Measurements from ENCODE around the gene PLCH2.

Gene PLCH2

DNA sequence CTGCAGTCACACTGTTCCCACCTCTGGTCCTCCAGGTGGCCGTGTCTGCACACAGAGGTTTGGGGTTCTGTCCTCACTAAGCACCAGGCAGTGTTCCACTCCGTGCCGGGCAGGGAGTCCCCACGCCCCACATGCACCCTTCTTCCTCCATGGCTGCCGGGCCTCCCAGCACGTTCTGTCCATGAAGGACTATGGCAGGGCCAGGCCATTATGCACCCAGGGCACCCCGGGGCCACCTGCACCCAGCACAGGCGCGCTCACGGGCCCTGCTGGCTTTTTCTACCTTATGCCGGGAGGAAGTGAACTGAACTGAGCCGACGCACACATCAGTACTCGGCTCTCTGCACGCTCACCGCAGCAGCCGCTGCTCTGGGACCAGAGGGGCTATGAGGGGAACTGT is 40.0 kb downstream of the PLCH2 start:
- no peak for DNase-seq

DNA sequence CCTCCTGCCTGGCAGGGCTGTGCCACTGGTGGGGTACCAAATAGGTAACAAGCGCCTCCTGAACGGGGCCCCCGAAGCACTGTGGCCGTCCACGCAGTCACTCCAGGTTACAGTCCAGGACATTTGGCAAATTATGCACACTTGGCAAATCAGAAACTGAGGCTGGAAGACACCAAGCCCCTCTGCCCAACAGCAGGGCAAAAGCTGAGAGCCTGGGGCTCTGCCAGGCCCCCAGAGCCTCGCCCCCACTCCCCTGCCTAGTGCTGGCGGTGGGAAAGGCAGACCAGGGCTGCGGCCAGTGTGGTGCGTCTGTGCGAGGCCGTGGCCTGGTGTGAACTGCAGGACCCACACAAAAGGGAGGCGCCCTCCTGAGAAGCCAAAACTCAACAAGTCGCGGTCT is 40.9 kb downstream of the PLCH2 start:
- no peak for DNase-seq

DNA sequence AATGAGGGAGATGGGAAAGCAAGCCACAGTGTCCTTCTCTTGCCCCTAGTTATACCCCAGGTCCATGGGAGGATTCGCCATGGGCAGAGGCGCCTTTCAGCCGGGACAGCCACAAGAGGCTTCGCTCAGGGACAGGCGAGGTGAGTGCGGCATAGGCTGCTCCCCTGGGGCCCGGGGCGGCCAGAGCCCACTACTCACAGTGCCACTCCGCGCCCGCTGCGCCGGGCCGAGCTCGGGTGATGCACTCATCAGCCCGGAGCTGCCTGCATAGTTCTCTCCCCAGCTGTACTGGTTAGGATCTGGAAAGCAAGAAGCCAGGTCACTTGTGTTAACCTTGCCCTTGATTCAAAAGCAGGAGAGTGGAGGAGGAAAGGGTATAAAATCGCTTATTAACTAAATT is 41.9 kb downstream of the PLCH2 start:
- no peak for DNase-seq

DNA sequence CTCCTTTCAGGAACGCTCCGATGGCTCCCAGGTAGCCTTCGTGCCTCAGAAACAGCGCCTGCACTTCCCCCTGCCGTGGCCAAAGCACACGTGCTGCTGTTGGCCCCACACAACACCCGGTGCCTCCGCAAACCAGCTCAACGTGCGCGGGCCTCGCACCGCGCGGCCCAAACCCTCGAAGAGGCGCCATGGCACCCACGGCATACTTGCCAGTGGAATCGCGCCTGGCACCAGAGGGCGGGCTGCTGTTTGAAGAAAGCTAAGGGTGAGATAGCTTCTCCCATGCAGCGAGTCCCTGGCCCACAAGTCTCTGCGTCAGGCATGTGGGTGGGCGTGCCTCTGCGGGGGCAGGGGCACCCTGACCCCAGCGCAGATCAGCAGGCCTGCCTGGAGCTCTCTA is 42.4 kb downstream of the PLCH2 start:
- no peak for DNase-seq

DNA sequence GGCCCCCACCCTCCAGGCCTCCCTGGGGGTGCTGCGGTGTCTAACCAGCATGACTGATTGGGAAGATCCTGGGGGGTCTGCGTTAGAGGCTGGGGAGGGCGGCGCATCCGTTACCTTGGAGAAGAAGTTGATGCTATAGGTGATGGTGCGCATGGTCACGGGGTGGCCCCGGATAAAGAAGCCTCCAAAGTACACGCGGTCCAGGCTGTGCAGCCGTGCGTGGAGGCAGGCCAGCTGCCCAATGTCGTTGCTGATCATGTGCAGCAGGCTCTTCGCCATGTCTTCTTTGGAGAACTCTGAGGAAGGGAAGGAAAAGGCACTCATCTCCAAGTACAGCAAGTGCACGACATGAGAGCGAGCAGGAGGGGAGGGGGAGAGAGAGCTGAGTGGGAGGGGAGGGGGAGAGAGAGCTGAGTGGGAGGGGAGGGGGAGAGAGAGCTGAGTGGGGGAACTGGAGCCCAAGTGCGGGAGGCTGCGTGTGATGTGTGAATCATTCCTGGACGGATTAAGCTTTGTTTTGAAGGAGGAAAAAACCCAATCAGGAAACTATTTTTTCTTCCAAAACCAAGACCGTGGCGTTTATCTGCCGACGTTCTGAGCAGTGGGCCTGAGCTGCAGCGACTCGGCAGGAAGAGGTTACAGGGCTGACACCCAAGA is 43.1 kb downstream of the PLCH2 start:
- DNase-seq: no peak

DNA sequence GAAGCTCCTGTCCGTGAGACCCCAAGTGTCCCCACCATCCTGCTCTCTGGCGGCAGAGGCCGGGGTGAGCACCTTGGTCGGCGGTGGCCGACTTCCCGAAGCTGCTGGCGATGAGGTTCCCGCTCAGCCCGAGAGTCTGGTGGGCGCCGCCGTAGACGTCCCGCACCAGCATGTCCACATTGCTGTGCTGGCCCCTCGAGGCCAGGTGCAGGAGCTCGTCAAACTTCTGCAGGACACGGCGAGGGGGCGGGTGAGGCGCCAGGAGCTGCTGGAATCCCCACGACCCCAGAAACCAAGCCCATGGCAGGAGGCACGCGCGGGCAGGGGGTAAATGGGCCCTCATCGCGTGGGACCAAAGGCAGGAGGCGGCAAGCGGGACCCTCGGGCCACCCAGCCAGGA is 43.6 kb downstream of the PLCH2 start:
- no peak for DNase-seq

DNA sequence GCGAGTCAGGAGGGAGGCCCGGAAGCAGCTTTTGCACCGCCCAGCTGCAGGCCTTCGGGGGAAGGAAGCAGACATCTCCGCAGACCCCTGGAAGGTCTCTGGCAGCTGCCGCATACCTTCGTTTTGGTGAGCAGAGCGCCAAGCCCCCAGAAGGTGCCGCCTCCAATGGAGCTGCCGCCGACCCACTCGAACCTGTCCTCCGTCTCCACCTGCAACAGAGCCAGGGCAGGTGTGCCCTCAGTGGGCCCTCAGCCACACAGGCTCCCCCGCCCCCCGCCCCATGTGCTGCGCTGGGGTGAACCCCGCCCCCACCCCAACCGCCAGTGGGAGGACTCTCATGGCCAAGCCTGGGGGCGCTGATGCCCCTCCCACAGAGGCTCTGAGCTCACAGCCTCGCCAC is 44.1 kb downstream of the PLCH2 start:
- DNase-seq: no peak

DNA sequence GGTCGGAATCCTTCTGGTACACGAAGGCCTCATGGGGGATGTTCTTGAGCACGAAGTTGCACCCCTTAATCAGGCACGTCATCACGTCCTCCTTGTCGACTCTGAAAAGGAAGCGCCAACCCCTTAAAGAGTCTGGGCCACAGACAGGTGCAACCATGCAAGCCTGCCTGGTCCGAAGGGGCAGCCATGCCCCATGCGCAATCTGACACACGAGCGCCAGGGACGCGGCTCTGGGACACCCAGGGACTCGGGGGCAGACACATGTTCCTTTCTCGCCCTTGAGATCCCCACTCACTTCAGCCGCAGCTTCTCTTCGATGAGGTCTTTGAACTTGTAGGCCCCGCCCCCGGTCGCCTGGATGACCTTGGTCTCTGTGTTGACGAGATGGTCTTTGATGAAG is 44.7 kb downstream of the PLCH2 start:
- DNase-seq: no peak

DNA sequence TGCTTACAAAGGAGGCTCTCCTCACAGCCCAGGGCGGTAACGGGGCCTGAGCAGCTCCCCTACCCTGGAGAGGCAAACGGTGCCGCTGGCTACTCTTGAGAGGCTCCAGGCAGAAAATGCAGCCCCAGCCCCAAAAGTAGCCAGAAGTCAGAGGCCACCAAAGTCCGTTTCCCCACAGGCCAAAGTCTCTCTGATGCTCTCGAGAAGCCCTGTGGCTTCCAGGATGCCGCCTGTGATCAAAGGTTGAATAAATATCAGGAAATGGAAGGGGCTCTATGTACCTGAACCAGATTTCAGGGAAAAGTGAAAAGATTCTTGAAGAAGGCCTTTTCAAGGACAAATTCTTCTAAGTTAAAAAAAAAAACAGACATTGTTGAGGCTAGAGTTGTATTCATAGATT is 46.1 kb downstream of the PLCH2 start:
- no peak for DNase-seq

DNA sequence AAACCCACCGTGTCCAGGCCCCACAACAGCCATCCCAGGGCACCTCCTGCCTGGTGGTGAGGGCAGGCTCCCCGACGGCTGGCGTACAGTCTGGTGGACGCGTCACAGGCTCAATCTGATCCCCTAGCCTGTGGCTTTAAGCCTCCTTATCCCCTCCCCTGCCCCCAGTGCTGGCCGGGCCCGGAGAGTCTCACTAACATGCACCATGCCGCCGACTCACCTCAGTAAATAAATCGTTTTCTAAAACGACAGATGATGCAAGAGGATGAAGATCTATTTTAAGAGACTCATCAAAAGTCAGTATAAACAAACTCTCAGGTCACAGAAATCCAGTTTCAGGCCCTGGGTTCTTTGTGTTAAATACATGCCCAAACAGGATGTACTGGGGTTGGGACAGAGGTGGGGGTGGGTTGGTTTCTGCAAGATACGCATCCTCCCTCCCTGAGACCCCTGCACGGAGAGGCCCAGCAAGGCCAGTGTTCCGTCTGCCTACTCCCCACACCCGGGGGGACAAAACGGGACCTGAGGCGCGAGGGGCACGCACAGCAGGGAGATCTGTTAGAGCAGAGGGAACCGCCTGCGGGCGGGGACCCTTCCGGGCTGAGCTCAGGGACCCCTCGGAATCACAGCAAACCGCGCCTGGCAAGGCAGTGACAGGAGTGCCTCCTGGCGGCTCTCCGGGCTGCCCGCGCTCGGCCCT is 47.3 kb downstream of the PLCH2 start:
- DNase-seq: no peak

DNA sequence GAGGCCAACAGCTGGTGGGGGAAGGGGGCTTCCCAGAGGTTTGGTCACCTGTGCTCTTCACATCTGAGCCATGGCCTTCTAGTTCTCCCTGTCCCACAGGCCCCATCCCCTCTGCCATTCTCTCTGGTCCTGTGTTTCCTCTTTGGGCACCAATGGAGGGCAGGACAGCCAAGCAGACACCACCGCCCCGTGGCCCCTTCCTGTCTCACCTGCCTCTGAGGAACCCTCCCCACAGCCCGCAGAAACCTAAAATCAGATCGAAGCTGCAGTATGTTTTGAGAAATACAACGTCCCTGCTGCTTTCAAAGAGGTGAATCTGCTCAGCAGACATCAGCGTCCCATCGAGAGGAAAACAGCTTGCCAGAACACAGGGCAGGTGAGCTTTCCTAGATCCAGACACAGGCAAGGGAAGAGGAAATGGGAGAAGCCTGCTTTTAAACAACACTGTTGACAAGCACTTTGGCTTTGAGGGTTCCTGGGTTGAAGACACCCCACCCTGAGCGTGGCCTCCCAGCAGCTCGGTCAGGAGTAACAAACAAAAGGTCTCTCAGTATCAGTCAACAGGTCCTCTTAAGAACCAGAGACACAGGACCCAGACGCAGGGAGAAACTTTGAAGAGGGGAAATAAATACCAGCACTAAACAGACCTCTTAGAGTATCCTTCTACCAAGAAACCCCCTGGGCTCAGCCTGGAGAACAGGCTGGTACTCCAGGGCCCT is 48.0 kb downstream of the PLCH2 start:
- peak; percentile 37 for DNase-seq

DNA sequence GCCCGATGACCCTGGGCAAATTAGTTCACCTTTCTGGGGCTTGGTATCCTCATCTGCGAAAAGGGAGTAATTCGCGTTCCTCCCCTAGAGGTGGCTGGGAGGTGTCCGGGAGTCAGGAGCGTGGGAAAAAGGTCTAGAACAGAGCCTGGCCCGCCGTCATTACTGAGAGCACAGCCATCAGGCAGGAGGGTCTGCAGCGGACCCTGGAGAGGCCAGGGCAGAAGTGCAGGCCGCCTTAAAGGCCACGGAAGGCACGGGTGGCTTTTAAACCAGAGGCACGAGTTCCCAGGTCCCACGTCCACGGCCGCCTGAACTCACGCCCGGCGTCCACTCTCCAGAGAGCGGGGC is 49.5 kb downstream of the PLCH2 start:
- no peak for DNase-seq

DNA sequence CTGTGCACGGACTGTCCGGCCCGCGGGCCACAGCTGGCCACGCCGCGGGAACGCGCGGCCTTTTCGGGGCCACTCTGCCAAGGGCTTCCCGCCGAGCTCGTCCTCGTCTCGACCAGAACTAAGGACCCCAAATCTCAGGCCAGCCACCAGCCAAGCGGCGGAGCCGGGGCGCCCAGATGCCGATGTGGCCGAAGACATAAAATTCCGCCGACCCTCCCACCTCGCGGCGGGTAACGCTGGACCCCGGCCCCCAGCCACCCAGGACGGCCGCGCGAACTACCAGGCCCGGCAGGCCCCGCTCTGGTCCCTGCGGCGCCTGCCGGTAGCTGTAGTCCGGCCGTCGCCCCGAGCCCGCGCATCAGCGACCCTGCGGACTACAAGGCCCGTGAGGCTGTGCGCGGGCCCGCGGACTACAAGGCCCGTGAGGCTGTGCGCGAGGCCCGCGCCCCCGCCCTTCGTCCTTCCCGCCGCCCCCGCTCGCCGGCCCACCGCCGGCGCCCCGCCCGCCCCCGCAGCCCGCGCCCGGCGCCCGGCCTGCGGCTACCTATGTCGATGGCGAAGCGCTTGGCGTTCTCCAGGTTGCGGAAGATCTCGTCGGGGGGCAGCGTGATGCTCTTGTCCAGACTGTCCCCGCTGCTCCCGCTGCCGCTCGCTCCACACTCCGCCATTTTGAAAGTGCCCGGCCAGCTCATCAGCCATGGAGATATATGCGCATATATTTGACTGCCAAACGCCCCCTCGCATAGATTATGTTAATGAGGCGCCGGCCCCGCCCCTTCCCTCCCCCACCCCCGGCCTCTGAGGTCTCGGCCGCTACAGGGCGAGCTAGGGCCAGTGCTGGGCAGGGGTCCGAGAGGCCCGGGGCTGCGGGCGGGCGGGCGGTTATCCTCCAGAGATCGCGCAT is 50.1 kb downstream of the PLCH2 start, which contains the start of gene PANK4:
TSS of gene PANK4 (minus strand) at position 677 of the 904 bp plus-strand sequence. CDS start at position 668, 9 bp downstream.
- DNase-seq: peak; percentile 89

DNA sequence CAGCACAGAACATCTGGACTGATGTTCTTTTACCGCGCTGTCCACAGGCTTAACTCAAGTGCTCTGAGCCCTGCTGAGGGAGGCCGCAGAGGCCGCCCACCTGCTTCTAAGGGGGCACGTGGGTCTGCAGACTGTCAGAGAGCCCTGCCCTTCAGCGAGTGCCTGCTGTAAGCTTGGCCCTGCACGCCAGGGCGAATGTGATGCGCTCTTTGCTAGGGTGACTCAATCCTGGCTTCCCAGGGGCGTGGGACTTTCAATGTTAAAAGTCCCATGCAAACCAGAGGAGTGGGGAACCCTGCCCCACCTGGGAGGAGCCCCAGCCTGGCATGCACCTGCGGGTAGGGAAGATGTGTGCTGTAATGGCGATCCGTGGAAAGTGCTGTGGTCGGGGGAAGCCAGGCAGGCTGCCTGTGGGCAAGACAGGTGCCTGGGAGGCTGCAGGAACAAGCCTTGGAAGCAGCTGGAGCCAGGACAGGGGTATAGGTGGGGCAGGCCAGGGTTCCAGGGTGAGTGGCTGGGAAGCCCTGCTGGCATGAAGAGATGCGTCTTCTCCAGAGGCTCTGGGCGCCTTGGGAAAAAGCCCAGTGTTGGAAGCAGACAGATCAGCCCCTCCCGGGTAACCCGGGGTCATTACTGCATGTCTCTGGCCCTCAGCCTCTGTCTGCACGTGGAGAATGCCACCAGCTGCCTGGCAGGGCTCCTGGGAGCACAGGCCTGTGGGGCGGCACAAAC is 50.9 kb downstream of the PLCH2 start:
- DNase-seq: peak; percentile 30

DNA sequence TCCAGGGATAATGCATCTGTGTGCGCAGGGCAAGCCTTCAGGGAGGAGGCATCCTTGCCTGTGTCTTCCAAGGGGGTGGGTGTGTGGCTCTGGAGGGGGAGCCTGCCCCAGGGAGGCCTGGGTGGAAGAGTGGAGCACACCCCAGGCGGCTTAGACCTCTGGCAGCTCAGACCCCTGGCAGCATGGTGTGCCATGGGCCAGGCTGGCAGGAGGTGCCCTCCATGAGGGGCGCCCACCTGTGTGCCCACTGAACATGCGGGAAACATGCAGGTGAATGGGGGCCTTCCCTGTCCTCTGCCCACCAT is 51.4 kb downstream of the PLCH2 start:
- DNase-seq: no peak

DNA sequence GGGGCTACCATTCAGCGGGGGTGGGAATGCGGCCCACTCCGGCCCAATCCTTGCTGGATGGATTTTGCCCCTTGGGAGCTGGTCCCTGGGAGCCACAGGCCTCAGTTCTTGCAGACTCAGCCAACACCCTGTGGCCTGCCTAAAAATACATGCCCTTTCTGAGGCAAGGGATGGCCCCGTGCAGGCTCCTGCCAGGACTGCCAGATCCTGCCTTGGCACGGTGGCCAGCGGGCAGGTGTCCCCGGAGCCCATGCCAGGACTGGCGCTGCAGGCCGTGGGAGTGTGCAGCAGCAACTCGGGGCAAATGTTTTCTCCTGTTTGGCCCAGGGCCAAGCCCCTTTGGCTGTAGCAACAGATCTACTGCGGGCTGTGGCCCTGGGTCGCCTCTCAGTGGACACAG is 51.9 kb downstream of the PLCH2 start:
- DNase-seq: no peak

DNA sequence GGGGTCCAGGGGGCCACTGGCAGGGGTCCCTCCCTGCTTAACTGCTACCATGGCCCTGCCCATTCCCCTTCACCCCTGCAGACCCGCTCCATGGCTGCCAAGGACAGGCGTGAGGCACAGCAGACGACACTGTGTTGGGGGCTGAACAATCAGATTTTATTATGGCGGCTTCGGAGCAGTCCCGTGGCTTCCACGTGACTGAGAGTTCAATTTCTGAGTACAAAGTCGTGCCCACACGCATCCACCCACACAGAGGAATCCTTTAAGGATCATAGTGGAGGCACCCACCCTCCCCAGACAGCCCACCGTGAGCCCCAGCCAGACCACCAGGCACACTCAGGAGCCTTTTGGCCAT is 52.5 kb downstream of the PLCH2 start:
- DNase-seq: no peak

DNA sequence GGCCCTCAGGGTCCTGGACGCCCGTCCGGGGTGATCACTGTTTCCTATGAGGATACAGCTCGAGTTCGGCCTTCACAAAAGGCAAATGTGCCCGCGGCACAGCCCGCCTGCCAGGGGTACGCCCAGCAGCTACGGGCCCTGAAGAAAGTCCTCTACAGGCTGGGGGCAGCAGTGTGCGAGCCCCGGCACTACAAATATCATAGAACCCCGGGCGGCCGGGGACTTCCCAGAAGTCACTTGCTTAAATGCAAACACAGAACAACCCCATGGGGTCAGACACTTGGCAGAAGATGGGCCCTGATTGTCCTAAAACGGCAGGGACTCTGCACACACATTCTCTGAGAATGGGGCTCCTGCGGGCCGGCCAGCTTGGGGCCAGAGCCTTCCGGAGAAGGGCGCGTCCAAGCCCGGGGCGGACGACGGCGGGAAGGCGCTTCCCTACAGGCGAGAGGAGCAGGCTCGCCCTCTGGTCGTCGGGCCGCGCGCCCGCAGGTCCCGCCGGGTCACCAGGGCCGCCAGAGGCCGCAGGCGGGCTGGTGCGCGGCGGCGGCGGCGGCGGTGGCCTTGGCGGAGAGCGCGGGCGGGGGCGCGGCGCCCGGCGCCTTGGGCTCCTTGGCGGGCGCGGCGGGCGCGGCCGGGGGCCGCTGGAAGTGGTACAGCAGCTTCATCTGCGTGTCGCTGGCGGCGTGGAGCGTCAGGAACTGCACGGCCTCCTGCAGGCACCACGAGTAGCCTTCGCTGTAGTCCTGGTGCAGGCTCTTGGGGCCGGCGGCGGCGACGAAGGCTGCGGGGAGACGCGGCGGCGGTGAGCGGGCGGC is 53.1 kb downstream of the PLCH2 start:
- DNase-seq: peak; percentile 65

DNA sequence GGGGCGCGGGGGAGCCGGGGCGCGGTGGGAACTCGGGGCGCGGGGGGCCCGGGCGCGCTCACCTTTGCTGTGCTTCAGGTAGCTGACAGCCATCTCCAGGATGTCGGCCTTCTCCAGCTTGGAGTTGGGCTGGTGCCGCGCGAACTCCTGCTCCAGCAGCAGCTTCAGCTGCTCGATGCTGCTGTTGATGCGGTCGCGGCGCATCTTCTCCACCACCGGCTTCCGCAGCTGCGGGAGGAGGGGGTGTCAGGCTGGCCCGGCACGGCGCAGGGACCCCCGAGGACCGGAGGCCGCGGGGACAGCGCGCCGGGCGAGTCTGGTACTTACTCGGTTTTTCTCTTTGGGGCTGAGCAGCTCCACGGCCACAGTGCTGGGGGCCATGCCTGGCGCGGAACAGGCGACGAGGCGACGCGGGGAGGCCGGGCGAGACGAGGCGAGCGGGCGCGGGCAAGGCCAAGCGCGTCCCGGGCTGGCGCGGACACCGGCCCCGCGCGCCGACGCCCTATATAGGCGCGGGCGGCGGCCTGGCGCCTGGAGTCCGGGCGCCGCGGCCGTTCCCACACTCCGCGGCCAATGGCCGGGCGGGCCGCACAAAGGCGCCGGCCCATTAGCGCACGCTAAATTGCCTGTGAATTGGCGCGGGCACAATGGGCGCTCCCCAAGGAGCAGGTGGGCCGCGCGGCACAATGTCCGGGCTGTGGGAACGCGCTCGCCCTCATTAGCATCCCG is 53.9 kb downstream of the PLCH2 start, which contains the start of gene HES5:
TSS of gene HES5 (minus strand) at position 480 of the 729 bp plus-strand sequence. CDS start at position 381, 99 bp downstream.
- DNase-seq: no peak

DNA sequence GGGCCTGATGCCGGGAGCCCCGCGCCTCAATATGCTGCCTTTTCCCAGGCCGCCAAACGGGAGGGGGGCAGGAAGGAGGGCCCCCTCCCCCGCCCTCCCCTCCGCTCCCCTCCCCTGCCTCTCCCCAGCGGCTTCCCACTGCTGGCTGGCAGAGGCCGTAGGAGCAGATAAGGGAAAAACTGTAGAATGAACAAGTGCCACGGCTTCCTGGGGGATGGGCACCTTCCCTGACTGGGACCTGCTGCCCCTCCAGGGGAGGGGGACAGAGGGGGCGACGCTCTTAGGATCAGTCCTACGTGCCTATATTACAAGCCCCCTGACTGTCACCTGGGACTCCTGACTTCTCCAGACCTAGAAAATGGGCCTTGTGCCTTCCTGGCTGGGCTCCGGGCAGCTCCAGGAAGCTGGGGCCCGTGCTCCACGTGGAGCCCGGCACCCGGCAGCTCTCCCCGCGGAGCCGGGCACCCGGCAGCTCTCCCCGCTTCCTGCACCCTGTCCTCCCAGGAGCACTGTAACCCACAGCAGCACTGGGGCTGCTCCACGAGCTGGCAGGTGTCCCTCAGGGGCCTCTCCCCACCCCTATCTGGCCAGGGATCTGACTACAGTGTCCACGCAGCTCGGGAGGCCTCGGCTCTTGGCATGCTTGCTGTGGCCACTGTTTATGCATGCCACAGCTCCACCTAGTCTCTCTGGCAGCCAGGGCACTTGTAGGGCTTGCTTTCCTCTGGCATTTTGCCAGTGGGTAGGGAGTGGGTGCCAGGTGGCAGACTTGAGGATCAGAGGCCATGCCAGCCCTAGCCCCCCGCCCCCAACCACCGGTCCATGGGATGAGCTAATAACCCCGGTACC is 54.6 kb downstream of the PLCH2 start:
- DNase-seq: no peak

All from CD4-positive, alpha-beta T cell treated with Interleukin-15 for 1 hour (primary cell).